ENCODE results near the gene ACSL6.

The ACSL6 gene

DNA sequence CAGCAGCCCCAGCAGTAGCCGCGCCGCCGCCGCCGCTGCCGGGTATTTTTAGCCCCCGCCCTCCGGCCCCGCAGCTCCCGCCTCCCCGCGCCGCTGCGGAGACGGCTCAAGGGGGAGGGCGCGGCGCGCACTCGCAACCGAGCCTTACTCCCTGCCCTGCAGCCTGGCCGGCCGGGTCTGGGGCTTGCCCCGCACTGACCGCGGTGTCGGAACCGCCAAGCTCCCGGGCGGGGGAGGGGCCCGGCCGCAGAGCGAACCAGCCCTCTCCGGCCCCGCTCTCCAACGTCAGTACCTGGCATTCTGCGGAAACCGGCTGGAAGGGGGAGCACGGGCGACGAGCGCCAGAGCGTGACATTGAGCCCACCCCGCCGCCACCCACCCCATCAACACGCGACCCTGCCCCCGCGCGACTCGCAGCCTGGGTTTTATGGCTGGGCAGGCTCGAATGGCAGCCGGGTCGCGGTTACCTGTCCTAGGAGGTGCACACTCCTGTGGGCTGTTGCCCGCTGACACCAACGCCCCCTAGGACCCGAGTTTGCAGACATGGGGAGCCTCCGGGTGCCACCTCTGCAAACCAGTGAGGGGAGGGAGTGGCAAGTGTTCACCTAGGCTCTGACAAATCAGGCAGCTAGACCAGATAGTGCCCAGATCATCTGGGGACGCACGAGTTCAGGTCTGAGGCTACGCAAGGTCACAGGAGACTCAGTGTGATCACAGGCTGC is at the start of gene ACSL6:
ACSL6 (minus strand) TSS at position 37 of the 722 bp plus-strand sequence. CDS start 105 bp downstream, outside the sequence.
- Histone ChIP-seq H3K36me3 (ENCODE audit: control insufficient read depth, insufficient read depth, low read length) (no peaks in the 10 kb centered on the region), H3K9ac (ENCODE audit: low read length) (no peak within 1 kb of the TSS), H3K4me3 (ENCODE audit: low read length) (peak within 1 kb of the TSS; percentile 65), H3K27ac (ENCODE audit: low read depth, low read length) (no peak within 1 kb of the TSS), H3K27me3 (ENCODE audit: control insufficient read depth, insufficient read depth, low read length) (peaks cover 25% of the 10 kb centered on the region), H3K4me1 (ENCODE audit: control insufficient read depth, insufficient read depth, low read length) (peaks cover 3% of the 10 kb centered on the region)

GRCh38 chr5:132060501-132061161 is 49.2 kb upstream of the ACSL6 start, which contains the start of gene IL3:
IL3 (plus strand) TSS chr5:132060655; CDS start chr5:132060707, 52 bp downstream.
- no peak within 1 kb of the TSS for H3K27ac ChIP-seq (ENCODE audit: low read depth, low read length)
- H3K9ac ChIP-seq (ENCODE audit: low read length), result no peak within 1 kb of the TSS
- H3K4me1 ChIP-seq (ENCODE audit: control insufficient read depth, insufficient read depth, low read length), result no peaks in the 10 kb centered on the region

DNA sequence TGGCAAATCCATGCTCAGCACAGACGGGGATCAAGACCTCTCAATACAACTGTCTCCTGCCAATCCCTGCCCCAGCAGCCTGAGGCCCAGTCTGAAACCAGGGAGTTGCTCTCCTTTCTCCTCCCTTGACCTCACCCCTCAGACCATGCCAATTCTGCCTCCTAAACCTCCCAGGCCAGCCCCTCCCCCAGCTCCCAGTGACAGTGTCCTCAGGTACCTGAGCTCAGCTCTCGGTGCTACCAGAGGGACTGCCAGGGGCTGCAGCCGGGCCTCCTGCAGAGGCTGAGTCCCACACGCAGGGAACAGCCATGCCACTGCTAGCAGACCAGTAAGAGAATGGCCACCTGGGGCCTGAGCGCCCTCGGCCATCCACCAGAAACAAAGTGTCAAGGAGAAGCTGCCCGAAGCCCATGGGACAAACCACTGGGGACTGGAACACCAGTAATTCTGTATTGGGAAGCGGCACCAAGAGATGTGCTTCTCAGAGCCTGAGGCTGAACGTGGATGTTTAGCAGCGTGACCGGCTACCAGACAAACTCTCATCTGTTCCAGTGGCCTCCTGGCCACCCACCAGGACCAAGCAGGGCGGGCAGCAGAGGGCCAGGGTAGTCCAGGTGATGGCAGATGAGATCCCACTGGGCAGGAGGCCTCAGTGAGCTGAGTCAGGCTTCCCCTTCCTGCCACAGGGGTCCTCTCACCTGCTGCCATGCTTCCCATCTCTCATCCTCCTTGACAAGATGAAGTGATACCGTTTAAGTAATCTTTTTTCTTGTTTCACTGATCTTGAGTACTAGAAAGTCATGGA is 48.4 kb upstream of the ACSL6 start:
- Histone ChIP-seq H3K27ac (ENCODE audit: low read depth, low read length) (no peak overlapping the region), H3K4me3 (ENCODE audit: low read length) (no peak overlapping the region), H3K9ac (ENCODE audit: low read length) (no peak overlapping the region), H3K36me3 (ENCODE audit: control insufficient read depth, insufficient read depth, low read length) (no peaks in the 10 kb centered on the region), H3K4me1 (ENCODE audit: control insufficient read depth, insufficient read depth, low read length) (no peaks in the 10 kb centered on the region), H3K27me3 (ENCODE audit: control insufficient read depth, insufficient read depth, low read length) (no peaks in the 10 kb centered on the region)

More at GRCh38 chr5:132060501-132061161, 49.2 kb upstream of the ACSL6 start, which contains the start of gene IL3:
- no peak within 1 kb of the TSS for H3K4me3 ChIP-seq (ENCODE audit: low read length)
- H3K27me3 ChIP-seq (ENCODE audit: control insufficient read depth, insufficient read depth, low read length), result no peaks in the 10 kb centered on the region
- H3K36me3 ChIP-seq (ENCODE audit: control insufficient read depth, insufficient read depth, low read length), result no peaks in the 10 kb centered on the region

DNA sequence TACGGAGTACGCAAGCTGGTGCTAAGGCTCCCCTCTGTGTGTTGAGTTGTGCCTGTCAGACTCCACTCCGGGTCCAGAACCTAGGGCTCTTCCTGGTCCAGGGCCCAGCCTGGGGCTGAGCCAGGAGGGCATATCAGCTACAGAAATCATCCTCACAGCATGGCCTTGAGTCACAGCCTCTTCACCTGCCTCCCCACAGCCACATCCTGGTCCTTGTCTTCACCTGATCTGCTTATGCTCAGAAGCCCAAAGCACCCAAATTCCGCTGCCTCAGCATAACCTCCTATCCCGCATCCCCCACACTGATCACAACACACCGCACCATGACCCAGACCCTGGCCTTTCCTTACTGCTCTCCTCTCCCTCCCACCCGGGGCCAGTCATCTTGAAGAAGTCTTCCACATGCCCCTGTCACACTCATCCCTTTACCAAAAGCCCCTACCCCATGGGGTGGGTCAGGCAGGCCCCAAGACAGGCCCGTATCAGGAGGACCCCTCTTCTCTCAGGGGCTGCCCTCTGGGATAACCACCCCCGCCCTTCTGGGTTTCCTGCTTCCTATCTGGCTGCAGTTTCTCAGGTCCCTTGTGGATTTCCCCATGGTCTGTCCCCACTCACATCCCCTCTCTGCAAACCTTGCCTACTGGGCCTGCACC is 47.7 kb upstream of the ACSL6 start:
- Histone ChIP-seq H3K4me3 (ENCODE audit: low read length) (no peak overlapping the region), H3K27me3 (ENCODE audit: control insufficient read depth, insufficient read depth, low read length) (no peaks in the 10 kb centered on the region), H3K9ac (ENCODE audit: low read length) (no peak overlapping the region), H3K36me3 (ENCODE audit: control insufficient read depth, insufficient read depth, low read length) (no peaks in the 10 kb centered on the region), H3K27ac (ENCODE audit: low read depth, low read length) (no peak overlapping the region), H3K4me1 (ENCODE audit: control insufficient read depth, insufficient read depth, low read length) (no peaks in the 10 kb centered on the region)

- Histone ChIP-seq H3K36me3 (ENCODE audit: control insufficient read depth, insufficient read depth, low read length) (no peaks in the 10 kb centered on the region), H3K9ac (ENCODE audit: low read length) (no peak overlapping the region), H3K27ac (ENCODE audit: low read depth, low read length) (no peak overlapping the region), H3K4me1 (ENCODE audit: control insufficient read depth, insufficient read depth, low read length) (no peaks in the 10 kb centered on the region), H3K4me3 (ENCODE audit: low read length) (no peak overlapping the region), H3K27me3 (ENCODE audit: control insufficient read depth, insufficient read depth, low read length) (no peaks in the 10 kb centered on the region)
These were observed 47.2 kb upstream of the ACSL6 start for GRCh38 chr5:132058646-132059042.

- Histone ChIP-seq H3K27ac (ENCODE audit: low read depth, low read length) (no peak overlapping the region), H3K36me3 (ENCODE audit: control insufficient read depth, insufficient read depth, low read length) (no peaks in the 10 kb centered on the region), H3K4me1 (ENCODE audit: control insufficient read depth, insufficient read depth, low read length) (no peaks in the 10 kb centered on the region), H3K27me3 (ENCODE audit: control insufficient read depth, insufficient read depth, low read length) (no peaks in the 10 kb centered on the region), H3K9ac (ENCODE audit: low read length) (no peak overlapping the region), H3K4me3 (ENCODE audit: low read length) (no peak overlapping the region)
These were observed 46.2 kb upstream of the ACSL6 start for GRCh38 chr5:132057498-132058255.

DNA sequence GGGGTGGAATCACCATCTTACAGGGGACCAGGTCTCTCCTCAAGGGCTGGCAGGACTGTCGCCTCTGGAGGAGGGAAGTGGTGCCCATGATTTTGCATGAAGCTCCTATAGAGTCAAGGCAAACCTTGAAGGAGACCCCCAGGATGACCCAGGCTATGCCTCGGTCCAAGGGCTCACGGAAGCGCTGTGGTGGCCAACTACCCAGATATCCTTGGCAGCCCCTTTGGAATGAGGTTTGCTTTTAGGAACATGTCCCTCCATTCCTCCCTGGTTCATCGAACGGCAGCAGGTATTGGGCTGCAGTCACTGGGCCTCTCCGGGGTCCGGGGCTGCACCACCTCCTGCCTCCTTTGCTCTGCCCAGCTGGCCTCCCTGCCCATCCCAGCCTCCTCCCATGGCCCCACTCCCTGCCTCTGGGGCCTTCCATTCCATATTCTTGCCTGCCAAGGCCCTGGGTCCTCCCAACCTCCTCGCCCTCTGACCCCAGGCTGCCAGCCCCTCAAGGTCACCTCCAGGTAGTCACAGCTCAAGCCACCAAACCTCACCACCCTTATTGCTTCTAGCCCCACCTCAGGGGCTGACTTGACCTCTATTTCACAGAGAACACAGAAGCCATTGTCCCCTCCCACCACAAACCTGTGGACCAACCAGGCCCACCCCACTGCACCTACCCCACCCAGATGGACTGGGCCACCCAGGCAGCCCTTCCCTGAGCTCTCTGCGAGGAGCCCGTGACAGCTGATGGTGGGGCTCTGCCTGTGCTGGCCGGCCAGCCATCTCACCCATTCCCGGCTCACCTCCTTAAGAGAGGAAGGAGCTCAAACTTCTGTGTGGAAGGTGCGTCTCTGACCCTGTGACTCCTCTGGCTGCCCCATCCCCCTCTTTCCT is 45.4 kb upstream of the ACSL6 start:
- H3K27ac ChIP-seq (ENCODE audit: low read depth, low read length), result no peak overlapping the region
- H3K4me1 ChIP-seq (ENCODE audit: control insufficient read depth, insufficient read depth, low read length), result no peaks in the 10 kb centered on the region
- H3K27me3 ChIP-seq (ENCODE audit: control insufficient read depth, insufficient read depth, low read length), result no peaks in the 10 kb centered on the region
- no peak overlapping the region for H3K4me3 ChIP-seq (ENCODE audit: low read length)
- H3K9ac ChIP-seq (ENCODE audit: low read length), result no peak overlapping the region
- no peaks in the 10 kb centered on the region for H3K36me3 ChIP-seq (ENCODE audit: control insufficient read depth, insufficient read depth, low read length)

DNA sequence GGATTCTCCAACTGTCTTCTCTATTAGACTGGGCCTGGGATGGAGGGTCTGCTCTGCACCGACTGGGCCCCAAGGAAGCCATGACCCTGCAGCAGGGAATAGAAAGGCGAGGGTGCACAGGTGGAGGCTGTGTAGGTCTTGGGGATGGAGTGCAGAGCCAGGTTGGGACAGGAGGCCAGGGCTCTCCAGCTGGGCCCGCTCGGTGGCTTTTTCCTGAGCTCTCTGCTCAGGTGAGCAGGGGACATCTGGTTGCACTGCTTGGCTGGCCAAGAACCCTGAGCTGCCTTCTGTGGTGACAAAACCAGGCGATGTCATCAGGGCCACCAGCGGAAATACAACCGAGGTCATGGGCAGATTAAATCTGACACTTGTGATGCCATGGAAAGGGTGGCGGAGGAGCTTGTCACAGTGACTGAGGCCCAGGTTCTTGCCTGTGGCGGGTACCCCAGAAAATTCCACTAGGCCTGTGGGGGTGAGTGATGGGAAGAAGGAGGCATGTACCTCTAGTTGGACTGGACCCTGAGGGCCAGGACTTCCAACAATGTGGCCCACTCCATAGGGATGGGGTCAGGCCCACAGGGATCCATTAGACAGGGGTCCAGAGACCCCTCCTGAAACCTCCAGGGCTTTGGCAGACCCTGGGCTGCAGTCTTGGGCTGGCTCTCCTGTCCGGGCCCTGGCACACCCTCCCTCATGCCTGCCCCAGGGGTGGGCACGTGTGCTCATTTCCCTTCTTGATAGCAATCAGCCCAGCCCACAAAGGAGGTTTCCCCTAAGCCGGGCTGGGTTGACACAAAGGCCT is 44.6 kb upstream of the ACSL6 start:
- Histone ChIP-seq H3K4me3 (ENCODE audit: low read length) (no peak overlapping the region), H3K36me3 (ENCODE audit: control insufficient read depth, insufficient read depth, low read length) (no peaks in the 10 kb centered on the region), H3K9ac (ENCODE audit: low read length) (no peak overlapping the region), H3K27ac (ENCODE audit: low read depth, low read length) (no peak overlapping the region), H3K4me1 (ENCODE audit: control insufficient read depth, insufficient read depth, low read length) (no peaks in the 10 kb centered on the region), H3K27me3 (ENCODE audit: control insufficient read depth, insufficient read depth, low read length) (no peaks in the 10 kb centered on the region)

- H3K9ac ChIP-seq (ENCODE audit: low read length), result no peak overlapping the region
- no peak overlapping the region for H3K4me3 ChIP-seq (ENCODE audit: low read length)
- H3K4me1 ChIP-seq (ENCODE audit: control insufficient read depth, insufficient read depth, low read length), result no peaks in the 10 kb centered on the region
- H3K27ac ChIP-seq (ENCODE audit: low read depth, low read length), result no peak overlapping the region
- H3K27me3 ChIP-seq (ENCODE audit: control insufficient read depth, insufficient read depth, low read length), result no peaks in the 10 kb centered on the region
- H3K36me3 ChIP-seq (ENCODE audit: control insufficient read depth, insufficient read depth, low read length), result no peaks in the 10 kb centered on the region
These were observed 44.0 kb upstream of the ACSL6 start for GRCh38 chr5:132055441-132055807.

DNA sequence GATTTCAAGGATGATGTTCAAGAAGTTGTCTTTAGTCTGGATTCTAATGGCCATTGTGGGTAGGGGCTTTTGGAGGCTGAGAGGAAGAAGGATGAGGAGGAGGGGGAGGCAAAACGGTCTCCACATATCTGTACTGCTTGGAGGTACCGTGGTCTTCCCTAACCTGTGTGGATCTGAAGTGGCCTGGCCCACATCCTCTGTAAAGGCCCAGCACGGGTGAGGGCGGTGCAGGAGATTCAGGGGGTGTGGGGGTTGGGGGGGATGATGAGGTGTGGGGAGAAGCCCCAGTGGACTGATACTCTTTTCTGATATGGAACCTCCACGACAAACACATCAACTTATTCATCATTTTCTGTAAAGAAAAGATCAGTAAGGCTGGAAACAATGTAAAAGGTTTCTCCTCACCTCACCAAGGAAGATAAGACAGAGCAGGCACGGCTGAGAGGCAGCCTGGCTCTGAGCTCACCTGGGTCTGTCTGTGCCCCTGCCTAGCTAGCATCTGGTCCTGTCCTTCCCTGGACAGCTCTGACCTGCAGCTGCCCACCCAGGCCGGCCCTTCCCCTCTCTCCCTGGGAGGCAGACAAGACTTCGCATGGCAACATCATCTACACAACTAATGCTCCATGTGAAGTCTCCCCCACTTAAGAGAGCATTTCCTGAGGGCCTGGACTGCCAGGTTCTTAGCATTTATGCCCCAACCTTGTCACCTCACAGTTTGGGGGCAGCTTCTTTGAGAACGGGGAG is 43.4 kb upstream of the ACSL6 start:
- H3K4me3 ChIP-seq (ENCODE audit: low read length), result no peak overlapping the region
- H3K36me3 ChIP-seq (ENCODE audit: control insufficient read depth, insufficient read depth, low read length), result no peaks in the 10 kb centered on the region
- no peak overlapping the region for H3K27ac ChIP-seq (ENCODE audit: low read depth, low read length)
- H3K4me1 ChIP-seq (ENCODE audit: control insufficient read depth, insufficient read depth, low read length), result no peaks in the 10 kb centered on the region
- no peak overlapping the region for H3K9ac ChIP-seq (ENCODE audit: low read length)
- H3K27me3 ChIP-seq (ENCODE audit: control insufficient read depth, insufficient read depth, low read length), result no peaks in the 10 kb centered on the region

Data from rectal smooth muscle tissue (tissue), 1 donor.